Activated CD4-positive, alpha-beta T cell treated with anti-CD3 and anti-CD28 coated beads, Interleukin-2, amount 50 U/mL, for 48 hours (primary cell): ENCODE results near the gene PSMF1.

Experiments
- DNase-seq, 2 experiments: peaks; one replicate each; pipeline ENCODE4 v3.0.0-alpha.2; 2020

PSMF1 gene

GRCh38 chr20:1165521-1165920, 47.1 kb downstream of the PSMF1 start:
- no peak for DNase-seq

- DNase-seq = no peak
Observed at GRCh38 chr20:1165941-1166340, 47.5 kb downstream of the PSMF1 start.

GRCh38 chr20:1166948-1167720, 48.7 kb downstream of the PSMF1 start:
- no peak for DNase-seq

GRCh38 chr20:1169224-1169623, 50.8 kb downstream of the PSMF1 start:
- no peak for DNase-seq

- DNase-seq = peak; percentile 28 to 36
Observed at GRCh38 chr20:1171461-1172093, 53.2 kb downstream of the PSMF1 start.

GRCh38 chr20:1173698-1174097, 55.3 kb downstream of the PSMF1 start:
- DNase-seq = no peak

GRCh38 chr20:1174787-1175186, 56.4 kb downstream of the PSMF1 start:
- DNase-seq = no peak

- DNase-seq = no peak
Observed at GRCh38 chr20:1177680-1178079, 59.3 kb downstream of the PSMF1 start.

GRCh38 chr20:1178103-1178502, 59.7 kb downstream of the PSMF1 start:
- no peak for DNase-seq

- no peak for DNase-seq
Observed at GRCh38 chr20:1178623-1179022, 60.2 kb downstream of the PSMF1 start.

GRCh38 chr20:1180949-1181348, 62.5 kb downstream of the PSMF1 start:
- DNase-seq = no peak

- no peak for DNase-seq
Observed at GRCh38 chr20:1182106-1182505, 63.7 kb downstream of the PSMF1 start.

GRCh38 chr20:1183153-1183552, 64.8 kb downstream of the PSMF1 start:
- no peak for DNase-seq

- no peak for DNase-seq
Observed at GRCh38 chr20:1184260-1184637, 65.8 kb downstream of the PSMF1 start.

- DNase-seq = peak in 1 of 2 experiments; percentile 12
Observed at GRCh38 chr20:1184638-1185315, 66.4 kb downstream of the PSMF1 start, which contains the start of gene TMEM74B. Gene TMEM74B, minus strand, starts transcription at chr20:1184981. Its CDS starts 1,180 bp downstream, at chr20:1183801.

- DNase-seq = peak; percentile 11 to 12
Observed at GRCh38 chr20:1185316-1185741, 66.9 kb downstream of the PSMF1 start.

GRCh38 chr20:1185790-1186334, 67.5 kb downstream of the PSMF1 start:
- DNase-seq = peak; percentile 57 to 68

GRCh38 chr20:1186367-1186991, 68.1 kb downstream of the PSMF1 start:
- no peak for DNase-seq

- no peak for DNase-seq
Observed at GRCh38 chr20:1187605-1188171, 69.3 kb downstream of the PSMF1 start.

GRCh38 chr20:1188347-1188746, 69.9 kb downstream of the PSMF1 start:
- DNase-seq = no peak

GRCh38 chr20:1189827-1190226, 71.4 kb downstream of the PSMF1 start:
- DNase-seq = no peak

- DNase-seq = no peak
Observed at GRCh38 chr20:1190847-1191246, 72.4 kb downstream of the PSMF1 start.

GRCh38 chr20:1191299-1191698, 72.9 kb downstream of the PSMF1 start:
- no peak for DNase-seq
